ENCODE measurements around the gene RS1. TPM values are rescaled to one million over a fixed set of nuclear protein-coding genes. Genes with fewer than 3 reads are reported as not detected.

Gene RS1
- not detected for total RNA-seq

DNA sequence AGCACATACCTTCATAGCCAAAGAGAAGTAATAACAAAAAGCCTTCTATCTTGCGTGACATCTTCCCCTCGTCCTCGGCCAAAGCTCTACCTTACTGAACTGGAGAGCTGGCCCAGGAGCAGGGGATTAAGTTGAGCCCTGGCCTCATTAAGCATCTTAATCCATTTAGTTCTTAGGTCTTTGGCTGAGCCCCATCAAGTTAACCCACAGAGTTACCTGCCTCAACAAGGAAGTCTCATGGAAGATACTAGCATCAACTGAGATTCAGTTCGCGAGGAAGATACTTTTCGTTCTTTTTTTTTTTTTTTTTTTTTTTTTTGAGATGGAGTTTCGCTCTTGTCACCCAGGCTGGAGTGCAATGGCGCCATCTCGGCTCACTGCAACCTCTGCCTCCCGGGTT is at the start of gene RS1:
RS1 (minus strand) TSS at position 101 of the 400 bp plus-strand sequence; CDS start at position 61, 40 bp downstream.
- no peak within 1 kb of the TSS for H3K4me3 ChIP-seq
- peaks cover 0 to 4% (median 0%) of the 10 kb centered on the region in 4 donors for H3K4me1 ChIP-seq
- intact Hi-C loops (cut with DNase I), result loop anchor here (10.0 kb wide), 1 partner anchor 247 kb away; the partner anchor contains the start of gene CDKL5
- no peaks in the 10 kb centered on the region for H3K36me3 ChIP-seq
- no peak within 1 kb of the TSS for H3K27ac ChIP-seq (replicated peaks in 1 of 4)
- no peak for DNase-seq (ENCODE audit: extremely low spot score)
- H3K9me3 ChIP-seq, result no peaks in the 10 kb centered on the region
- TF ChIP-seq POLR2A (IDR thresholded peaks at IDR 0.05; ENCODE audit: low read depth), result no peak
- peaks cover 0 to 3% (median 0%) of the 10 kb centered on the region in 4 donors for H3K27me3 ChIP-seq
- WGBS, result 86% methylated on average over 10 of the region's 10 CpGs

DNA sequence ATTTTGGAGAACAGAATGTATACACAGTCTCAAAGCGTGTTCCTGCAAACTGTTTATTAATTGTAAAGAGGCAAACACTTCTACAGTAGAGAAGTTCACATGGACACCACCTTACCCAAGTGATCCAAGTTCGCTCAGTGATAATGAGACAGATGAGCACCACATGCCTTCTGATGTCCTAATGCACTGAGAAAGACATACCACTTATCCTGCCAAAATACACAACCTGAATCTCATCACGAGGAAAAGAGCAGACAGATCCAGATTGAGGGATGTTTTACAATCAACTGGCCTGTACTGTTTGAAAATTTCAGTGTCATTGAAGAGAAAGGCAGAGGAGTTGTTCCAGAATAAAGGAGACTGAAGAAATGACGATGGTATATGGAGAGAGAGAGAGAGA is 47.9 kb upstream of the RS1 start:
- intact Hi-C loops (cut with DNase I), result no loop called here
- DNase-seq (ENCODE audit: extremely low spot score), result no peak
- 69% methylated on average over 4 of the region's 4 CpGs for WGBS
- Histone ChIP-seq H3K27me3 (no peaks in the 10 kb centered on the region), H3K9me3 (no peaks in the 10 kb centered on the region), H3K4me3 (no peak overlapping the region), H3K27ac (replicated peaks in 1 of 4) (no peak overlapping the region), H3K36me3 (no peaks in the 10 kb centered on the region), H3K4me1 (no peaks in the 10 kb centered on the region)
- TF ChIP-seq EP300 (IDR thresholded peaks at IDR 0.05), result no peak
- TF ChIP-seq POLR2AphosphoS5 (IDR thresholded peaks at IDR 0.05), result no peak
- TF ChIP-seq, protein P1, sequence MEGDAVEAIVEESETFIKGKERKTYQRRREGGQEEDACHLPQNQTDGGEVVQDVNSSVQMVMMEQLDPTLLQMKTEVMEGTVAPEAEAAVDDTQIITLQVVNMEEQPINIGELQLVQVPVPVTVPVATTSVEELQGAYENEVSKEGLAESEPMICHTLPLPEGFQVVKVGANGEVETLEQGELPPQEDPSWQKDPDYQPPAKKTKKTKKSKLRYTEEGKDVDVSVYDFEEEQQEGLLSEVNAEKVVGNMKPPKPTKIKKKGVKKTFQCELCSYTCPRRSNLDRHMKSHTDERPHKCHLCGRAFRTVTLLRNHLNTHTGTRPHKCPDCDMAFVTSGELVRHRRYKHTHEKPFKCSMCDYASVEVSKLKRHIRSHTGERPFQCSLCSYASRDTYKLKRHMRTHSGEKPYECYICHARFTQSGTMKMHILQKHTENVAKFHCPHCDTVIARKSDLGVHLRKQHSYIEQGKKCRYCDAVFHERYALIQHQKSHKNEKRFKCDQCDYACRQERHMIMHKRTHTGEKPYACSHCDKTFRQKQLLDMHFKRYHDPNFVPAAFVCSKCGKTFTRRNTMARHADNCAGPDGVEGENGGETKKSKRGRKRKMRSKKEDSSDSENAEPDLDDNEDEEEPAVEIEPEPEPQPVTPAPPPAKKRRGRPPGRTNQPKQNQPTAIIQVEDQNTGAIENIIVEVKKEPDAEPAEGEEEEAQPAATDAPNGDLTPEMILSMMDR (IDR thresholded peaks at IDR 0.05), result no peak
- no peak for TF ChIP-seq POLR2A (IDR thresholded peaks at IDR 0.05; ENCODE audit: low read depth)

DNA sequence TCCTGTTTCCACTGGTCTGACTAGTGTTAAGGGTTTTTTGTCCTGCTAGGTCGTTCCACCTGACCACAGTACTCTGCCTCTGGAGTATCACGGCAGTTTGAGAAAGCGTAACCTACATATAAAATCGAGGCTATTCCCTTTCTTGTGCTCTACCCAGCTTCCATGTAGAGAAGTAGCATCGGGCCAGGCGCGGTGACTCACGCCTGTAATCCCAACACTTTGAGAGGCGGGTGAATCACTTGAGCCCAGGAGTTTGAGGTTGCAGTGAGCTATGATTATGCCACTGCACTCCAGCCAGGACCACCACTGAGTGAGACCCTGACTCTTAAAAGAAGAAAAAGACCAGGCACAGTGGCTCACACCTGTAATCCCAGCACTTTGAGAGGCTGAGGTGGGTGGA is 43.0 kb upstream of the RS1 start:
- Histone ChIP-seq H3K4me3 (no peak overlapping the region), H3K27ac (replicated peaks in 1 of 4) (no peak overlapping the region), H3K9me3 (peaks cover 0 to 5% (median 0%) of the 10 kb centered on the region in 4 donors), H3K36me3 (no peaks in the 10 kb centered on the region), H3K27me3 (no peaks in the 10 kb centered on the region), H3K4me1 (no peaks in the 10 kb centered on the region)
- WGBS, result 73% methylated on average over 9 of the region's 9 CpGs
- intact Hi-C loops (cut with DNase I), result no loop called here
- TF ChIP-seq, protein P1 (IDR thresholded peaks at IDR 0.05), result no peak
- DNase-seq (ENCODE audit: extremely low spot score), result no peak

DNA sequence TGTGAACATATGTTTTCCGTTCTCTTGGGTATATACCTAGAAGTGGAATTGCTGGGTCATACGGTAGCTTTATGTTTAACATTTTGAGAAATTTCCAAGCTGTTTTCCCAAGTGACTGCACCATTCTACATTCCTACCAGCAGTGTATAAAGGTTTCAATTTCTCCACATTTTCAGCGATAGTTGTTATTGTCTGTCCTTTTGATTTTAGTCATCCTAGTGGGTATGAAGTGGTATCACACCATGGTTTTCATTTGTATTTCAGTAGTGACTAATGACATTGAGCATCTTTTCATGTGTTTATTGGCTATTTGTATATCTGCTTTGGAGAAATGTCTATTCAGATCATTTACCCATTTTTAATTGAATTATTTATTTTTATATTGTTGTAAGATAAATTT is 37.9 kb upstream of the RS1 start:
- intact Hi-C loops (cut with DNase I), result no loop called here
- TF ChIP-seq EP300 (IDR thresholded peaks at IDR 0.05) (no peak), POLR2AphosphoS5 (IDR thresholded peaks at IDR 0.05) (no peak), POLR2A (IDR thresholded peaks at IDR 0.05; ENCODE audit: low read depth) (no peak)
- TF ChIP-seq, protein P1 (IDR thresholded peaks at IDR 0.05), result no peak
- DNase-seq (ENCODE audit: extremely low spot score), result no peak
- Histone ChIP-seq H3K9me3 (peaks cover 0 to 5% (median 0%) of the 10 kb centered on the region in 4 donors), H3K4me3 (no peak overlapping the region), H3K27me3 (no peaks in the 10 kb centered on the region), H3K4me1 (no peaks in the 10 kb centered on the region), H3K27ac (replicated peaks in 1 of 4) (no peak overlapping the region), H3K36me3 (no peaks in the 10 kb centered on the region)
- 94% methylated on average over 3 of the region's 3 CpGs for WGBS

DNA sequence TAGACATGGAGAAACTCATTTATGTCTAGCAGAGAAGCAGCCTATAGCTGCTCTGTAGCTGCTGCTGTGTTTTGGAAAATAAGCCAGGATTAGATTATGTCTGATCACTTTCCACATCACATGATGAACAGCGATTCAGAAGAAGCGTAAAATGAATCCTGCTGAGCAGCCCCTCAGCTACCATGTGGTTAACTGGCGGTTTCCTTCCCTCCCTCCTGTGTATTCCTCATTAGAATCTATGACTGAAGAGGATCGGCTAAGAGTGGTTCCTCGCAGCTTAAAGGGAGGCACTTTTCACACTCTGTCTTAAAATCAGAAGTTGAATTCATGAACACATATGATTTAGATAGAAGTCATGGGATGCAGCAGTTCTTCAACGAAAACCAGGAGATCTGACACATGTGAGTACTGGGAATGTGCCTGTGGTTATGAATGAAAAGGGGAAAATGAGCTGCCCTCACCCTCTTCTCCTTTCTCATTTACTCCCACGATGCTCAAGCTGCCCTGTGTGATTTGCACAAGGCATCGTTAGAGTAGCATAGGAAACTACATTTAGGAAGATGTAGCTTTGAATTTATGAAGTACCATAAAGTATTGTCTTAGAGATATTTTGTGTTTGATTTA is 35.6 kb upstream of the RS1 start, which contains the start of gene PPEF1:
PPEF1 (plus strand) TSS at position 220 of the 624 bp plus-strand sequence; CDS start at position 356, 136 bp downstream.
- intact Hi-C loops (cut with DNase I), result no loop called here
- peaks cover 0 to 5% (median 2%) of the 10 kb centered on the region in 4 donors for H3K4me1 ChIP-seq
- H3K27ac ChIP-seq (replicated peaks in 1 of 4), result no peak within 1 kb of the TSS
- 53% methylated on average over 8 of the region's 8 CpGs for WGBS
- TF ChIP-seq POLR2AphosphoS5 (IDR thresholded peaks at IDR 0.05), result no peak
- TF ChIP-seq, protein P1 (IDR thresholded peaks at IDR 0.05), result no peak
- TF ChIP-seq EP300 (IDR thresholded peaks at IDR 0.05), result no peak
- TF ChIP-seq POLR2A (IDR thresholded peaks at IDR 0.05; ENCODE audit: low read depth), result no peak
- H3K27me3 ChIP-seq, result no peaks in the 10 kb centered on the region
- no peak for DNase-seq (ENCODE audit: extremely low spot score)
- no peak within 1 kb of the TSS for H3K4me3 ChIP-seq
- peaks cover 0 to 5% (median 0%) of the 10 kb centered on the region in 4 donors for H3K9me3 ChIP-seq
- H3K36me3 ChIP-seq, result no peaks in the 10 kb centered on the region
